SK-N-DZ (cell line): ENCODE results near the gene RELT.

Source experiments
- DNase-seq: peaks from one replicate; pipeline ENCODE4 v3.0.0-alpha.2; 2015; ENCODE audit warnings: low spot score

Gene RELT

GRCh38 chr11:73375830-73376159 is 404 bp upstream of the RELT start:
- no peak for DNase-seq

GRCh38 chr11:73376803-73377629 is 817 bp downstream of the RELT start:
- DNase-seq: peak; percentile 50

DNA sequence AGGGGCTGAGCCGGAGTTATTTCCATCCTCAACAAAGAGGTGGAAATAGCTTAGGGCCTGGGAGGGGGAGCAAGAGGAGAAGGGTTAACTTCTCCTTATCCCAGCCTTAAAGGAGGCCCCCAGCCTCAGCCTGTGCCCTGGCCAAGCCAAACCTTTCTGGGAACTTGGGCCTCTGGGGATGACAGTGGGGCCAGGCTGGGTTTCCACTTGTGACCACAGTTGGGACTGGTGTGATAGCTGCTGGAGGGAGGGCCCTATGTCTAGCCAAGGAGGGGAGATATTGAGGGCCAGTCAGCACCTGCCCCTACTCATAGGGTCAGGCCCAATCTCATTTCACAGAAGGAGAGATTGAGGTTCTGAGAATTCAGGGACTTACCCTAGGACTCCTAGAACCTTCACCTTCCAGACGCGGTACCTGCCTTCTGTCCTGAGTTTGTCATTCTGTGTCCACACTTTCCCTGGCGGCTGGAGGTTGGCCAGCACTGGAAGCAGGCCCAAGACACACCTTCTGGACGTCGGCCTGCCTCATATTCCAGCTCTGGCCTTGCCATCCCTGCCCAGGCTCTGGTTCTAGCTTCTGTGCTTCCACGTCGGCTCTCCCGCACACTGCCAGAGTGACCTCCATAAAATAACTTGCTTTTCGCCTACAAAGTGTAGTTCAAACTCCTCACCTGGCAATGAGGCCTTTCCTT is 3.1 kb downstream of the RELT start:
- DNase-seq: no peak

GRCh38 chr11:73380331-73380730 is 4.1 kb downstream of the RELT start:
- no peak for DNase-seq

DNA sequence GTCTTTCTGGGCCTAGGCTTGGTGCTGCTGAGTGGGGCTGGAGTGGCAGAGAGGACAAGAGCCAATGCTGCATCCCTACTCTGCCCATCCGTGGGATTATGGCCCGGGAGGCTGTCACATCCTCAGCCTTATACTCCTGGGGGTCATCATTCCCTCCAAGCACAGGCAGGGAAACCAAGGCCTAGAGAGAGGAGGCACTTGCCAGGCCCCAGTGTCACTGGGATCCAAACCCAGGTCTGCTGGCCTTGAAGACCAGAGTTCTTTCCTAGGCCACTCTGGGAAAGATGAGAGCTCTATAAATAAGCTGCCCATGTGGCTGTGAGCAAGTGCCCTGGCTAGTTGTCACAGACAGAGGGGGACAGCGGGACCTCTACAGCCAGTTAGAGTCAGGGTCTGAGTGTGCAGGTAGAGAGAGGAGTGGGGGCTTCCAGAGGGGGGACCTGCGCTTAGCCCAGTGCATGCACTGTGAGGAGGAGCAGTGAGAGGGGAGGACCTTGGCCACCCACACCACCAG is 4.8 kb downstream of the RELT start:
- no peak for DNase-seq

DNA sequence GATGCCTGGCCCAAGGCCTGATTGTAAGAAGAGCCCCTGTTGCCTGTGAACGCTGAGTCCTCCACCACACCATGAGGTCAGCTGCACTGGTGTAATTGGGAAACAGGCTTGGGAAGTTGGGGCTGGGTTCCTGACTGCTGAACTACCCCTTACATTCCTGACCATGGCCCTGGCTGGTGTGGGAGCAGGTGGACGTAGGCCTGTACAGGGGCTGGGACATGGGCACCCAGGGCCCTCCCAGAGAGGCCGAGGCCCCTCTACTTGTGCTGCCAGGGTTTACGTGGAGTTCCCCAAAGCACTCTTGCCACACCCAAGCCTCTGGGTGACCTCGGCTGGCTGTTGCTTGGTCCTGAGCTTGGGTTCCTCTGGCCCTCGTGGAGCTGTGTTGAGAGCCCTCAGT is 5.4 kb downstream of the RELT start:
- DNase-seq: no peak

DNA sequence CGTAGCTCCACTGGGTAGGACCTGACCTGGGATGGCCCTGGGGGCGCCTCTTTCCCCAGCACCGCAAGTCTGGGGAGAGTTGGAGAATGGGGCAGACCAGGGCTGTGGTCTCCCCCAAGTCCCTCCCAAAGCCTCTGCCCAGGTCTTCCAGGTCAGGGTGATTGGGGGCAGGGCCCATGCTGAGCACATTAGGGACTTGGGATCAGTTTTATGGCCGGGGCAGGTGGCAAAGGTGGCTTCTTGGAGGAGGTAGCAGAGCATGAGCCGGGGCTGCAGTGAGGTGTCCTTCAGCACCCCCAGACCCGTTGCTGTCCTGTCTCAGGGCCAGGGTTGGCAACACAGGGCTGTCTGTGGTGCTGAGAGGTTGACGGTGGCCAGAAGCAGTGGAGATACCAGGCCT is 6.0 kb downstream of the RELT start:
- DNase-seq: no peak

- DNase-seq: no peak
Measured at GRCh38 chr11:73382747-73383146, 6.5 kb downstream of the RELT start.

DNA sequence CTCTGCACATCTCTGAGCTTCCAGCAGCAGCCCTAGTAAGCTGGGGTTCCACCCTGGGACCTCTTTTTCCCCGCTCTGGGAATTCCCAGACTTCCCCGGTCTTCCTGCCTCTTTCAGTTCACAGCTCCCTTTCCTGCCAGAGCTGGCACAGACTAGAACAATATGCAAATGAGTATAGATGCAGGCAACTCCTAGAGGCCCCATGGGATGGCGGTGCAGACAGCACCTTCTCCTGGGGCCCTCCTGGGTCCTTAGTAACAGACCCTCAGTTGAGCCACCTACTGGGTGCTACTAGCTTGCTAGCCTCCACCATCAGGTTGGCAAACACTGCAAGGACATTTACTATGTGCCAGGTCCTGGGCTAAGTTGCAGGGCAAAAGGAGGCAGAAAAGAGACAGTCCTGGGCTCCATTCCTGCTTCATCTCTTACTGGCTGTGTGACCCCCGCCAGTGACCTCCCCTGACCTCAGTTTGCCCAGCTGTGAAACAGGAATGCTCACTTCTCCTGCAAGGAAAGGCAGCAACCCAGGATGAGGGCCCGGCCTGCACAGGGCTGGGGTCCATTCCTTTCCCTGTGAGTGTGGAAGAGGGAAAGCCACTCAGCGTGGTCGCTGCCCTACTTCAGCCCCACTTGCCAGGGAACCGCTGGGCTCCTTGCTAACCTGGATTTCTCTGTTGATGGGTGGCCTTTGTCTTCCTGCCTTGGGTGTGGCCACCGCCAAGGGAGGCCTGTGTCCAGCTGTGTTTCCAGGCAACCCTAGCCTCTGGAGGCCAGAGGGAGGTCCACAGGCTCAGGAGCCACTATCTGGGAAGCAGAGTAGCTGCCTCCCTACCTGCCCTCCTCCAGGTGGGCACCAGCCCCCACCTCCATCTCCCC is 7.3 kb downstream of the RELT start:
- DNase-seq: no peak

DNA sequence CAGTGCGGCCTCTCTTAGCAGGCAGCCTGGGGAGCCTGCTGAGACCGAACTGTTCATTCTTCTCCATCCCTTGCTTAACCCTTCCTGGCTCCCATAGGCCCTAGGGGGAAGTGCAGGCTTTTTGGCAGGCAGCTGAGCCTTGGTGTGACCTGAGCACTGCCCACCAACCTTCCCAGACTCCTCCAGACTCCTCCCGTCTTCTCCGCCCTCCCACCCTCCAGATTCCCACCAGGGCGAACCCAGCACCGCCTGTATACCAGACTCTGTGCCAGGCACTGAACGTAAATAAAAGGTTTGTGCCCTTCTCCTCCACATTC is 7.9 kb downstream of the RELT start:
- DNase-seq: no peak

GRCh38 chr11:73384531-73384871 is 8.3 kb downstream of the RELT start:
- no peak for DNase-seq

DNA sequence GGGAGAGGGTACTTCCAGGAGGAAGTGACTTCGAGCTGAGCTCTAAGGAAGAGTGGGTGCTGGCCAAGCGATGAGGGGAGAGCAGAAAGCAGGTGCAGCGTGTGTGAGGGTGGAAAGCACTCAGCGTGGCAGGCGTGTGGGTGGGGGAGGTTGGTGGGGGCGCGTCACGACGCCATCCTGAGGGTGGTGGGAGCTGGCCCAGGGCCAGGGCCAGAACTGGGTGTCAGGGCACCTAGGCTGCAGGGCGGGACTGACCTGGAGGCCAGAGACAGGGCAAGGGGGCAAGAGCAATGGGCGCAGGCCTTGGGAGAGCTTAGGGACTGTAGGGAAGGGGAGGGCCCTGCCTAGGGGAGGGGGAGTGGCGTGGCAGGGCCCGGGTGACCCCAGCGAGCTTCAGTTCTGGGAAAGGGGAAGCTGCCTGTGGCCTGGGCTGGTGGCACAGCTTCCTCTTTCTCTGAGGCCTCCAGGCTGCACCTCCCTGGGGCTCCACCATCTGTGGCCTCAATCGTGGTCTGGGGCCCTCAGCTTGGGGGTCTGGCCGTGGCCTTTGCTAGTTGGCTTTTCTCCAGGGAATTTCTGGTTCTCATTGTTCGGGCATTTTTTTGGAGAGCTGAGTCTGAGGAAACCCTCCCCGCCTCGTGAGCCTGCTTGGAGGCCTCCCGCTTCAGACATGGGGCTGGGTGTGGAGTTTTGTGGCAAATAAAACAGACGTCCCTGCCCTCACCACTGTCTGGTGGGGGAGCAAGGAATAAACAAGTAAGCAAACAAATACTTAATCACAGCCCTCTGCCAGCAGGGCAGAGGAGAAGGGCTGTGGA is 8.9 kb downstream of the RELT start:
- DNase-seq: no peak

- no peak for DNase-seq
Measured at GRCh38 chr11:73386016-73386415, 9.8 kb downstream of the RELT start.

- no peak for DNase-seq
Measured at GRCh38 chr11:73386546-73386945, 10.3 kb downstream of the RELT start.

- DNase-seq: no peak
Measured at GRCh38 chr11:73387594-73388264, 11.5 kb downstream of the RELT start.

- no peak for DNase-seq
Measured at GRCh38 chr11:73388265-73389133, 12.3 kb downstream of the RELT start.

DNA sequence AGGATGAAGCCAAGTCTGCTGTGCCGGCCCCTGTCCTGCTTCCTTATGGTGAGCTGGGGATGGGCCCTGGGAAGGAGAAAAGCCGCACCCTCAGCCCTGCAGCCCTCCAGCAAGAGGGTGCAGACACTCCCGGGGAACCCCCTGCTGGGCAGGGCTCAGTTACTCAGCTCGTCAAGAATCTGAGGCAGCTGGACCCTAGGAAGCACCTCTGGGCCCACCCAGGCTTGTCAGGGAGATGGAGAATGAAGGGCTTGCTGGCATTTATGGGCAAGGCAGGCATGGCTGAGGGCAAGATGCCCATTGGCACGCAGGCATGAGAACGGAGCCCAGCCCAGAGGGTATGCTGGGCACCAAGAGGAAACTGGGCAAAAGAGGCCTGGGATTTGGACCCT is 12.9 kb downstream of the RELT start:
- DNase-seq: no peak

DNA sequence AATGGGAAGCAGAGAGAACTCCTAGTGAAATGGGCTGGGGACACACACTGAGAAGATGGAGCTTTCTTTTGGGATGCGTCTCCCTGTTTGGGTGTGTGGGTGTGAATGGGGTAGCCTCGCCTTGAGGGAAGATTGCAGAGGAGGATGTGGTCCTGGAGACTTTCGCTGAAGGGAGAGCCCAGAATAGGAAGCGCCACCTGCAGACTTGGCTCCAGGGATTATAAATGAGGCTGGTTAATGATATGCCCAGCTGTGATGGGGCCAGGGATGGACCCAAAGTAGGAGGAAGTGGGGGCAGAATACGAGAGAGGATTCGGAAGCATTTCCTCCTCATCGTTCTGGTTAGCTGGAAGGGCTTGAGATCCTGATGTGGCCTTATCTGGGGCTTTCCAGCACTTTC is 13.7 kb downstream of the RELT start:
- no peak for DNase-seq

DNA sequence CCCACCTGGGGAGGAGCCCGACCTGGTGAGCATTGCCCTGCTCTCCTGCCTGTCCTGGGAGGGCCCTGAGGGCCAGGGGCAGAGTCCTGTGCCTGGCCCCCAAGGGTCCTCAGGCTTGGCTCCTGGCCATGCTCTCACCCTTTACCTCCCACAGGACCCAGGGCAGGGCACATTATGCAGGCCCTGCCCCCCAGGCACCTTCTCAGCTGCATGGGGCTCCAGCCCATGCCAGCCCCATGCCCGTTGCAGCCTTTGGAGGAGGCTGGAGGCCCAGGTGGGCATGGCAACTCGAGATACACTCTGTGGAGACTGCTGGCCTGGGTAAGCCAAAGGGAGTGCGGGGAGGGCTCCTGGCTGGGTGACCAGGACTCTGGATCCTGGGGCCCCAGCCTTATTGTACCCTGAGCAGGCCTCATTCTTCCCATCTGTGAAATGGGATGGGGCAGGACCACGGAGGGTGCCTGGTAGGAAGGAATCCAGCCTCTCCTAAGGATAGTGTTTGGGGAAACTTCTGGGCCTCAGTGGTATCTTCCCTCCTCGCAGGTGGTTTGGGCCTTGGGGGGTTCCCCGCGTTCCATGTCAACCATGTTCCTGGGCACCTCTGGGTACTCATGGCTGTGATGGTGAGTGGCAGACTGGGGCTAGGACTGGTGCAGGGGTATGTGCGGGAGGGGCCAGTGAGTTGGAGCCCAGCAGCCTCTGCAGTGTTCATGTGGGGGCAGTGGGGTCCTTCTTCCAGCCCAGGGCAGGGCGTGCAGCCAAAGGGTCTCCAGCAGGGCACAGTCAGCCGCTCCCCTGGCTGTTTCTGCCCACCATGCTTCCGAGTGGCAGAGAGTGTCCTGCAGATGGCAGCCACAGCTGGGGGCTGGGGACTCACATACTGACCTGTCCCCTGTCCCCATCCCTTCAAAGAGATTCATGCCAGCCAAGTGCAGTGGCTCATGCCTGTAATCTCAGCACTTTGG is 14.7 kb downstream of the RELT start:
- no peak for DNase-seq
